GM12872 (cell line): Measurements from ENCODE around the gene THEMIS2.

Source experiments
- TF ChIP-seq, protein P1 (sequence below): IDR thresholded peaks from 3 replicates; pipeline ENCODE4 v1.5.1; 2011; ENCODE audit warnings: low read depth, mild to moderate bottlenecking, low read length, moderate library complexity; ENCODE audit not compliant: insufficient read depth

The THEMIS2 gene

DNA sequence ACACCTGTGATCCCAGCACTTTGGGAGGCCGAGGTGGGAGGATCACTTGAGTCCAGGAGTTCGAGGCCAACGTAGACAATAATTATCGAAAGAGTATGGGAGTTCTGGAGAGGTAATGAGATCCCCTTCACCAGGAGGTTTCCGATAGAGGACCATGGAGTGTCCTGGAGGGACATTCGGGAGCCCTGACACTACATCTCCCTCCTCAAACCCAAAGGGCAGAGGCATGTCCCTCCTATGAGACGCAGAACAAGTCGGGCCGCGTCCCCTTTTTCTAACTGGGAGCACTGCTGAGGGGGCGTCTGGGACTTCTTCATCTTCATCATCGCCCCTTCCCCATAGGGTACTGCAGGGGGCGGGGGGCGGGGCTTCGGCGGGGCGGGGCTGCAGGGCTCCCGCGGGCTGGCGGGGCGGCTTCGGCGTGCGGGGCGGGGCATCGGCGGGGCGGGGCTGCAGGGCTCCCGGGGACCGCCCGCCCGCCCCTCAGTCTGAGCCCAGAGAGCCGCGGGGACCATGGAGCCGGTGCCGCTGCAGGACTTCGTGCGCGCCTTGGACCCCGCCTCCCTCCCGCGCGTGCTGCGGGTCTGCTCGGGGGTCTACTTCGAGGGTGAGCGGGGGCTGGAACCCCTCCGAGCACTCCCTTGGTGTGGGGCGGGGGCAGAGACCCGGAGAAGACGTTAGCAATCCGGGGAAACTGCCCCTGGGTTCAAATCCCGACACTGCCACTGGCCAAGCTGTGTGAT, at the start of gene THEMIS2:
THEMIS2 (plus strand) TSS at position 486 of the 743 bp plus-strand sequence; CDS start at position 514, 28 bp downstream.
- TF ChIP-seq, protein P1, sequence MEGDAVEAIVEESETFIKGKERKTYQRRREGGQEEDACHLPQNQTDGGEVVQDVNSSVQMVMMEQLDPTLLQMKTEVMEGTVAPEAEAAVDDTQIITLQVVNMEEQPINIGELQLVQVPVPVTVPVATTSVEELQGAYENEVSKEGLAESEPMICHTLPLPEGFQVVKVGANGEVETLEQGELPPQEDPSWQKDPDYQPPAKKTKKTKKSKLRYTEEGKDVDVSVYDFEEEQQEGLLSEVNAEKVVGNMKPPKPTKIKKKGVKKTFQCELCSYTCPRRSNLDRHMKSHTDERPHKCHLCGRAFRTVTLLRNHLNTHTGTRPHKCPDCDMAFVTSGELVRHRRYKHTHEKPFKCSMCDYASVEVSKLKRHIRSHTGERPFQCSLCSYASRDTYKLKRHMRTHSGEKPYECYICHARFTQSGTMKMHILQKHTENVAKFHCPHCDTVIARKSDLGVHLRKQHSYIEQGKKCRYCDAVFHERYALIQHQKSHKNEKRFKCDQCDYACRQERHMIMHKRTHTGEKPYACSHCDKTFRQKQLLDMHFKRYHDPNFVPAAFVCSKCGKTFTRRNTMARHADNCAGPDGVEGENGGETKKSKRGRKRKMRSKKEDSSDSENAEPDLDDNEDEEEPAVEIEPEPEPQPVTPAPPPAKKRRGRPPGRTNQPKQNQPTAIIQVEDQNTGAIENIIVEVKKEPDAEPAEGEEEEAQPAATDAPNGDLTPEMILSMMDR: no peak

DNA sequence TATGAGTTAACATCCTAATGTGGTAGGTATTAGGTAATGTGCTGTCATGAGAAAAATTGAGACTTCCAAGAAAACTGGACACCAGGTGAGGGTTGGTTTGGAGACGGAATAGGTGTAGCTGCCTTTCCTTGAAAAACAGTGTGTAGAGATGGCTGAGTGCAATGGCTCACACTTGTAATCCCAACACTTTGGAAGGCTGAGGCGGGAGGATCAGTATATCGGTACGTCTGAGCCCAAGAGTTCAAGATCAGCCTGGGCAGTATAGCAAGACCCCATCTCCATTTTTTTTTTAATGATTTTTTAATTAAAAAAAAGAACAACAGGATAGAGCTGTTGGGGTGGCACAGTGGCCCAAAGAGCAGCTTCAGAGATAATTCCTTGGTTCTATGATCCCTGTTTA, 48.6 kb upstream of the THEMIS2 start:
- TF ChIP-seq, protein P1: no peak

DNA sequence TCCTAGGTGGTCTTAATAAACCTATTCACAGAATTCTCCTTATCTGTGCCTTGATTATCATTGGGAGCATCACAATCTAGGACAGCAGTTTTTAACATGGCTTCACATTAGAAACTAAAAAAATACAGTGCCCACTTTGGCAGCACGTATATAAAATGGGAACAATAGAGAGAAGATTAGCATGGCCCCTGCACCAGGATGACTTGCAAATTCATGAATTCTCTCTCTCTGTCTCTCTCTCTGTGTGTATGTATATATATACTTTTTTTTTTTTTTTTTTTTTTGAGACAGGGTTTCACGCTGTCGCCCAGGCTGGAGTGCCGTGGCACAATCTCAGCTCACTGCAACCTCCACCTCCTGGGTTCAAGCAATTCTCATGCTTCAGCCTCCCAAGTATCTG, 47.9 kb upstream of the THEMIS2 start:
- TF ChIP-seq, protein P1: no peak

DNA sequence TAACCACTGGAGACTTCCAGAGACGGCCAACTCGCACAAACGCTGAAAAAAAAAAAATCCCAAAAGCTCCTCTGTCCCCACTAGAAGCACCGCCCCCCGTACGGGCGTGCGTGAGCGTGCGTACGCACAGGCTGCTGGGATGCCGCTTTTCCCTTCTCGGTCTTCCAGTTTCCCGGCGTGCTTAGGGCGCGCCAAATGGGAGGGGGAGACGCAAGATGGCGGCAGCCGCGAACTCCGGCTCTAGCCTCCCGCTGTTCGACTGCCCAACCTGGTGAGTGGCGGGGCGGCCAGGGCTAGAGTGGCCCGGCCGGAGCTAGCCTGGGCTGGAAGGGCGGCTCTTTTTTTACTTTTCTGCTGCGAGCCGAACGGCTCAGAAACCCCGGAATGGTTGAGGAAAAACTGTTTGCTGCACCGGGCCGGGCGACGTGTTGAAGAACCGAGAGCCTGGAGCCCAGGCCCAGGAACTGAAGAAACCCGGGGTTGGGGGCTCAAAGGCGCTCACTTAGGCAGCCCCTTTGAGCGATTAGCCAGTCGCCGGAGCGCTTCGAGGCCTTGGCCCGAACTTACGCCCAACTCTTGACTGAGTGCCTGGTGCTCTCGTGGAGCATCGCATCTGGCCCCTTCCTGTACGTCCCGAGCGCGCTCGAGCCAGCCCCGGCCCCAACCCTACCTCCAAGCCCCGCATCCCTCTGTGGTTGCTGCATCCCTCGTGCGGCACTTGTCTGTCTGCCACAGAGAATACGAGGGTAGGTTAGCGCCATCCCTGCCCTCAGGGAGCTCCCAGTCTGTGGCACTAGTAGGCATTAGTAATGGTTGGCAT, 41.5 kb upstream of the THEMIS2 start, which contains the start of gene PPP1R8:
PPP1R8 (plus strand) TSS at position 162 of the 820 bp plus-strand sequence; CDS start at position 216, 54 bp downstream.
- TF ChIP-seq, protein P1: no peak

DNA sequence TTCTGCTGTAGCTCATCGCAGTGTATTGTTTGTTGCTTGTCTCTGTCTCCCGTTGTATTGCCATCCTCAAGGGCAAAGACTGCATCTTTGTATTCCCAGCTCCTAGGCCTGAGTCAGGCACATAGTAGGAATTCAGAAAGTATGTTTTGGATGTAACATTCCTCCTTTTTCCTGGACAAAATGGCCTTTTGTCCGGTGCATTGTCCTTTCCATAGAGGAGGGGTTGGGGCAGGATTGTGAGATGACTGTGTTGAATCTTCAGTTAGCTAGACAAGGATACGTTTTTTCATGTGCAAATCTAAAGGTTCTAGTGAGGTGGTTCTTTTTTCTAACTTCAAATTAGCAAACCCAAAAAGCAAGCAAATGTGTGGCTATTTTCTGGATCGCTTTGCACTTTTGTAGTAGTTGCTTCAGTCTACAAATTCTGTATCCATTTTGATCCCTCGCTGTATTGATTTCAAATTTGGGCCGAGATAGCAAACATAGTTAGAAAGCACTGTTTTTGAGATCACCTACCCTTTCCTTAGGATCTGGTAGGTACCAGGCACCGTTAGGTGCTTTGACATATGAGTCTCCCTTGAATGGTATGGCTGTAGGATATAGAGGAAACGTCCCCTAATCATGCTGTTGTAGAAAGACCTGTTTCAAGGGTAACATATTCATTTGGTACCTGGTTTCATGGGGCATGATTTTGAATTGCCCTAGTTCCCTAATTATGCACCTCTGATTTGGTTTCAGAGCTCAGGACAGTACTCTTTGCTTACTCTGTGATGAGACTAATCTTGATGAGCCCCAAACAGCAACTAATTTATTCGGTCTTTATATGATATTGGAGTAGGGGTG, 40.6 kb upstream of the THEMIS2 start:
- TF ChIP-seq, protein P1: no peak

DNA sequence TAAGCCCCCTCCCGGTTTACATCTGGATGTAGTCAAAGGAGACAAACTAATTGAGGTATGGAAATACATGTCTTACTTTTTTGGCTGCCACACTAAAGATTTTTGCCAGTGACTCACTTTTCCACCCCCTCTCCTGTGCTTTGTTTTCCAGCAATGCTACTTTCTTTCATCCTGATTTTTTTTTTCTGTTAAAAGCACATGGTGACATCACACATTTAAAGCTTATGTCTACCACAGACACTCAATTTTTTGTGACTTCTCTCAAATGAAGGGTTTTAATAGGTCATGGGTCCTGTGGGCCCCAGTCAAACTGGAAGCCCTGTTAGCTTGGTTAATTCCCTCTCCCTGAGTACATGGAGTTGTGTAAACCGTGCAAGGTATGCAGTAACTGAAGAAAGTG, 39.6 kb upstream of the THEMIS2 start:
- TF ChIP-seq, protein P1: no peak
